Omental fat pad (tissue), 4 donors: ENCODE measurements around the gene RPL13A. TPM values are rescaled to one million over a fixed set of nuclear protein-coding genes. Genes with fewer than 3 reads are reported as not detected.
"Not testable (repeated sequence)": the region's sequence is repeated elsewhere in the genome, so short reads cannot be mapped to it uniquely, and the experiment has no call there.

Experiments used
- ATAC-seq: fragments of 150-250 bp; one replicate; pipeline ENCODE4 v1.9.1; 2016; ENCODE audit warnings: mild to moderate bottlenecking, moderate library complexity; ENCODE audit not compliant: low FRiP score
- DNase-seq: peaks from one replicate; pipeline ENCODE4 v3.0.0-alpha.2; 2019; ENCODE audit warnings: low spot score
- total RNA-seq, 4 donors: library from RNA; depleted of rRNA; stranded (reverse); fragments of >200 nt; gene quantifications; one replicate each; pipeline ENCODE4 v1.1.0, GENCODE V29; 2016
- TF ChIP-seq, protein P1 (sequence below), 3 donors: fragments of 450-650 bp; IDR thresholded peaks; one replicate each; pipeline ENCODE4 v1.5.1; 2016 to 2017; ENCODE audit warnings: antibody characterized with exemption in 3 of 3, mild to moderate bottlenecking in 3 of 3, moderate library complexity in 2 of 3

Gene RPL13A
- total RNA-seq, 4 donors from 2014 or later, result 2,551 to 3,862 (median 3,160) TPM

DNA sequence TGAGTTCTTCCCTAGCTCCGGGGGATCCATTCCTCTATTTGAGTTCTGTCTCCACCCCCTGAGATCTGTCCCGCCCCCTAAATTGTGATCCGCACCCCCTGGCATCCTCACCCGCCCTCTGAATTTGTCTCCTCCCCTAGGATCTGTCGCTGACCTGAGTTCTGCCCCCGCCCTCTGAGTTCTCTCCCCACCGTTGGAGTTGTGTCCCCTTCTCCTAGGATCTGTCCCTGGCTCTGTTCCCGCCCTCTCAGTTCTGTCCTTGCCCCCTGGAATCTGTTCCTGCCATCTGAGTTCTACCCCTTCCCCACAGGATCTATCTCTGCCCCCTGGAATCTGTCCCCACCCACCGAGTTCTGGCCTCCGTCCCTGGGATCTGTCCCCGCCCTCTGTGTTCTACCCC, 45.1 kb upstream of the RPL13A start:
- ATAC-seq (peak; percentile 24), DNase-seq (no peak)
- TF ChIP-seq, protein P1, sequence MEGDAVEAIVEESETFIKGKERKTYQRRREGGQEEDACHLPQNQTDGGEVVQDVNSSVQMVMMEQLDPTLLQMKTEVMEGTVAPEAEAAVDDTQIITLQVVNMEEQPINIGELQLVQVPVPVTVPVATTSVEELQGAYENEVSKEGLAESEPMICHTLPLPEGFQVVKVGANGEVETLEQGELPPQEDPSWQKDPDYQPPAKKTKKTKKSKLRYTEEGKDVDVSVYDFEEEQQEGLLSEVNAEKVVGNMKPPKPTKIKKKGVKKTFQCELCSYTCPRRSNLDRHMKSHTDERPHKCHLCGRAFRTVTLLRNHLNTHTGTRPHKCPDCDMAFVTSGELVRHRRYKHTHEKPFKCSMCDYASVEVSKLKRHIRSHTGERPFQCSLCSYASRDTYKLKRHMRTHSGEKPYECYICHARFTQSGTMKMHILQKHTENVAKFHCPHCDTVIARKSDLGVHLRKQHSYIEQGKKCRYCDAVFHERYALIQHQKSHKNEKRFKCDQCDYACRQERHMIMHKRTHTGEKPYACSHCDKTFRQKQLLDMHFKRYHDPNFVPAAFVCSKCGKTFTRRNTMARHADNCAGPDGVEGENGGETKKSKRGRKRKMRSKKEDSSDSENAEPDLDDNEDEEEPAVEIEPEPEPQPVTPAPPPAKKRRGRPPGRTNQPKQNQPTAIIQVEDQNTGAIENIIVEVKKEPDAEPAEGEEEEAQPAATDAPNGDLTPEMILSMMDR (IDR thresholded peaks at IDR 0.05), result no peak

DNA sequence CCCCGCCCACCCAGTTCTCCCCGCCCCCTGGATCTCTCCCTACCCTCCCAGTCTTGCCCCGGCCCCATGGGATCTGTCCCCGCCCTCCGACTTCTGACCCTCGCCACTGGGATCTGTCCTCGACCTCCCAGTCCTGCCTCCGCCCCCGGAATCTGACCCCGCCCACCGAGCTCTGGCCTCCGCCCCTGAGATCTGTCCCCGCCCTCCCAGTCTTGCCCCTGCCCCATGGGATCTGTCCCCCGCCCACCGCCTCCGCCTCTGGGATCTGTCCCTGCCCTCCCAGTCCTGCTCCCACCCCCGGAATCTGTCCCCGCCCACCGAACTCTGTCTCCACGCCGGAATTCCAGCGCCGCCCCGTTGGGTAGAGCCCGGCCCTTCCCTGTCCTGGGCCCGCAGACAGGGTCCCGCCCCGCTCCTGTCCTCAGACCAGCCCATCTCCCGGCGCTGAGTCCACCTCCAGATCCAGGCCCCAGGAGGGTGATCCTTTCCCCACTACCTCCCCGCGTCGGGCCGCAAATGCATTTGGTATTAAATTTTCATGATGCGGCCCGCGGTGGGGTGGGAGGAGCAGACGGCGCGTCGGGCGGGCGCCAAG, 44.5 kb upstream of the RPL13A start:
- ATAC-seq, result peak; percentile 86
- TF ChIP-seq, protein P1 (IDR thresholded peaks at IDR 0.05), result no peak
- DNase-seq, result peak; percentile 87

DNA sequence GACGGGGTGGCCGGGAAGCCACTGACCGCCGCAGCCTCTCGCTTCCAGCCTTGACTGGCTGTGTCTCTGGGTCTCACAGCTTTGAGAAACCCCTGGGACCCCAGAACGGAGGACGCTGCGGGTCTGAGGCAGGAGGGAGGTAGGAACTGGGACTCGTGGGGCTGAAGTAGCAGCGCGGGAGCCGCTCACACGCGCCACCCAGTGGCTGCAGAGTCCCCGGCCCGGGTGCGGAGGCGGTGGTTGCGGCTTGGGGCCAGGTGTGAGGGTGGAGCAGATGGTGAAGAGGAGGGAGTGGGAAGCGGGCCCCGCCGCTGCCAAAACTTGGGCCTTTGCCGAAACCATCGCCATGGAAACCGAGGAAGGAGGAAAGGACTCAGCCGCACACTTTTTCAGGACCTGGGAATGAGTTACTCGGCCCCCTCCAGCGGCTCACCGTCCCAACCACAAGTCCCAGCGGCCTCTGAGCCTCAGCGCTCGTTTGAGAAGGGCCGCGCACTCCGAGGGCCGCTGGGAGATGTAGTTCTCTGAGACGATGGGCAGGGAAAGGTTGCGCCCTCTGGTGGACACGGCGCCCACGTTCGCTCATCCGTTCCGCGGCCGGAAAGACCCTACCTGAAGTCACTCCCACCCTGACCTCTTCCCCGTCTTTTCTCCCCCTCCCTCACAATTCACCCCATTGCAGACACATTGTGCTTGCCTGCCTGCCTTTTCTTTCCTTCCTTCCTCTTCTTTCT, 43.9 kb upstream of the RPL13A start:
- peak; percentile 90 for ATAC-seq
- TF ChIP-seq, protein P1 (IDR thresholded peaks at IDR 0.05), result peak in 2 of 3 donors; percentile 8 to 47

DNA sequence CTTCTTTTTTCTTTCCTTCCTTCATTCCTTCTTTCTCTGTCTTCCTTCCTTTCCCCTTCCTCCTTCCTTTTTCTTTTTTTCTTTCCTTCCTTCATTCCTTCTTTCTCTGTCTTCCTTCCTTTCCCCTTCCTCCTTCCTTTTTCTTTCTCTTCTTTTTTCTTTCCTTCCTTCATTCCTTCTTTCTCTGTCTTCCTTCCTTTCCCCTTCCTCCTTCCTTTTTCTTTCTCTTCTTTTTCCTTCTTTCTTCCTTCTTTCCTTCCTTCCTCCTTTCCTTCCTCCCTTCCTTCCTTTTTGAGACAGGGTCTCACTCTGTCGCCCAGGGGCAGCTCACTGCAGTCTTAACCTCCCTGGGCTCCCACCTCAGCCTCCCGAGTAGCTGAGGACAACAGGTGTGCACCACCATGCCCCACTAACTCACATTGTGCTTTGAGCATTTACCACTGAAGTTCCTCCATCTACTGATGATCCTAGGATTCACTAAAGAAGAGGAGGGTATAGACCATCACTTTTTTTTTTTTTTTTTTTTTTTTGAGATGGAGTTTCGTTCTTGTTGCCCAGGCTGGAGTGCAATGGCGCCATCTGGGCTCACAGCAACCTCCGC, 43.2 kb upstream of the RPL13A start:
- not testable (repeated sequence) for DNase-seq, ATAC-seq

More for the DNA sequence above, 43.9 kb upstream of the RPL13A start:
- DNase-seq, result peak; percentile 84

DNA sequence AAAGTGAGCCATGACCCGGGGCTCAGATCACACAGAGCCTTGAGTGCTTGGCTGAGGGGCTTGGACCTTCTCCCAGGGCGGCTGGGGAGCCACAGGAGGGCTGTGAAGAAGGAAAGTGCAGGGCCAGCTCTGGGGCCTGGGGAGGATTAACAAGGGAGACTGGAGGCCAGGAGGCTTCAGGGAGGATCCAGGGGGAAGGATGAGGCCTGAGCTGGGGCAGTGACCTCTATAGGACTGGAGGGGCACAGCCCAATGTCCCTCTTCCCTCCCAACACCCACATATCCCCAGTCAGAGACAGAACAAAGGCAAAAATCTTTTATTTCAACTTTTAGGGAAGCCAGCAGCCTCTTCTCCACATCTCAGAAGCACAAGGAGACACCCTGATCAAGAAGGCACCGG, 41.4 kb upstream of the RPL13A start:
- TF ChIP-seq, protein P1 (IDR thresholded peaks at IDR 0.05), result no peak
- ATAC-seq, result no peak
- no peak for DNase-seq

DNA sequence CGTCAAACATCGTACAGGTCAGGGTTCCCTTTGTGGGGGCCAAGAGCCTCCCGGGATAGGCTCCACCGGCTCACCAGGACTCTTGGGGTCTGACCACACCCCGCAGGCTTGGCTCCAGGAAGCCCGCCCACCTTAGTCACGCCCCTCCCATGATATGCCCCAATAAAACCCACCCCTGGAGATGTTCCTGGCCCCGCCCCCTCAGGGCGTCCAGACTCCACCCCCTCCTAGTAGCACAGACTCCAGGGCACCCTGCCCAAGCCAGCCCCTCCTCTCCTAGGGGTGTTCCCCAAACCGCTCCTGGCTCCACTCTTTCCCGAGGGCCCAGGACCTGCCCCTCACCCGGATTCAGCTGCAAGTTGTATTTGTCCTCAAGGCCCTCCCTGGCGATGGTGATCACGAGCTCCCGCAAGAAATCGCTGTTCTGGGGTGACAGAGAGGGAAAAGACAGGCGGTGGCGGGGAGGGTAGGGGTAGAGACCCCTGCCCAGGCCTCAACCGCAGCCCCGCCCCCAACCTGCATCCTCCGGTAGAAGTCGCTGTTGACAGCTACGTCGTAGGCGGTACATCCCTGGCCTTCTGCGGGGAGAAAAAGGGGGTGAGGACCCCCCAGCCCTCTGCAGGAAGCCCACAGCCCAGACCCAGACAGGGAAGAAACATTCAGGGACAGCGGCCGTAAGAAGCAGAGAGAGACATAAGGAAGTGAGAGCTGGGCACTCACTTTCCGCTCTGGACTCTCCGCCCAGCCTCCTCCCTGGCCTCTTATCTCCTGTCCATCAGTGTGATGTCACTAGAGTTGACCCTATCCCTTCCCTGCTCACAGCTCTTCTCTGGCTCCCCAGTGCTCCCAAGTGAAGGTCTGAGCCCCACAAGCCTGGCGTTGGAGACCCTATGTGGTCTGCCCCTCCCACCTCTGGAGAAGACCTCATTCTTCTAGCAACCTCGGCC, 39.6 kb upstream of the RPL13A start:
- no peak for DNase-seq
- no peak for ATAC-seq
- TF ChIP-seq, protein P1 (IDR thresholded peaks at IDR 0.05), result no peak

DNA sequence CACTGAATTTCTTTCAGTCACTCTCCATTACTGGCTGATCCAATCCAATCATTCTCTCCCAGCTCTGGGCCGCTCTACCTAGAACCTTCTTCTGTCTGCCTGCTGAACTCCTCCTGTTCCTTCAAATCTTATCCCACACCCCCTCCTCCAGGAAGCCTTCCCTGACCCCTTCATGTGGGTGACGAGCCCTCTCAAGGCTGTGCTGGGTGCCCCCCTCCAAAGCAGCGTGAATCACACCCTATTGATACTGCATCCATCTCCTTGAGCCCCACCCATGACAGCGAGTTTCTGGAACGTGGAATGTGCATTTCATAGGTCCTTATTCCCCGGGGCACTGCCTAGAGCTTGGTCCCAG, 39.0 kb upstream of the RPL13A start:
- ATAC-seq (no peak), DNase-seq (no peak)
- TF ChIP-seq, protein P1 (IDR thresholded peaks at IDR 0.05), result no peak
